ENCODE data around the gene GPX4.

The GPX4 gene

DNA sequence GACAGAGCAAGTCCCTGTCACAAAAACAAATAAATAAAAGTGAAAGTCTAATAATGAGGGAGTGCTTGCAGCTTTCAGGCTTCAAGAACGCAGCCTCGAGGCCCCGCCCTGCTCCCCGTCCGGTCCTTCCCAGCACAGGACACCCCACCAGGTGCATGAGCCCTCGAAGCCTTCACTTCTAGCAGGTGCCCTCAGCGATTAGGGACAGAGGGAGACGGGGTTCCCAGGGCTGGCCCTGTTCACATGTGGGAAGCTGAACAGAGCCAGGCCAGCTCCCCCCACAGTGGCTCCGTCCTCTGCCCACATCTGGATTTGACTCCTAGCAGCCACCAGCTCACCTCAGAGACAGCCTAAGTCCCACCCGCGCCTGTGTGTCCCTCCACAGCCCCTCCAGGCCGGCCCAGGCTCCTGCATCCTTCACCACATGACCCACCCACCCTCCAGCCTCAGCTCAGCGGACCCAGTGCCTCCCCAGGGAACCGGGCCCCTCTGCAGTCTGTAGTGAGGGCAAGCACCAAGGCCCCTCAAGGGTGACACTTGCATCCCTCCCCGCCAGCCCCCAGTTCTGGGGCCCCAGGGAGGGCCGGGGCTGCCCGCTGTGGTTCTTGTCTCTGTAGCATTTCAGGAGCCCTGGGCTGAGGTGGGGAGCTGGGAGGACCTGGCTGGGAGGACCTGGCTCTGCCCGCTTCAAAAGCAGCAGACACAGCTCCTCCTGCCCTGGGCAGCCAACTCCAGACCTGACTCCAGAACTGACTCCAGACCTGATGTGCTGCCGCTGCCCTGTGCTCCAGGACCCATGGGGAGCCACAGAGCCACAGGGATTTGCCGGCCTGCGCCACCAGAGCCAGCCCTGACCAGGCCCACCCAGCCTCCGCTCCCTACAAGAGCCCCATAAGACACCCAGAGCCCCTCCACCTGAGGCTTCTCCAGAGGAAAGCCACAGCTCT, 27.2 kb downstream of the GPX4 start:
- no peak for DNase-seq (ENCODE audit: low read depth in 2 of 2)

DNA sequence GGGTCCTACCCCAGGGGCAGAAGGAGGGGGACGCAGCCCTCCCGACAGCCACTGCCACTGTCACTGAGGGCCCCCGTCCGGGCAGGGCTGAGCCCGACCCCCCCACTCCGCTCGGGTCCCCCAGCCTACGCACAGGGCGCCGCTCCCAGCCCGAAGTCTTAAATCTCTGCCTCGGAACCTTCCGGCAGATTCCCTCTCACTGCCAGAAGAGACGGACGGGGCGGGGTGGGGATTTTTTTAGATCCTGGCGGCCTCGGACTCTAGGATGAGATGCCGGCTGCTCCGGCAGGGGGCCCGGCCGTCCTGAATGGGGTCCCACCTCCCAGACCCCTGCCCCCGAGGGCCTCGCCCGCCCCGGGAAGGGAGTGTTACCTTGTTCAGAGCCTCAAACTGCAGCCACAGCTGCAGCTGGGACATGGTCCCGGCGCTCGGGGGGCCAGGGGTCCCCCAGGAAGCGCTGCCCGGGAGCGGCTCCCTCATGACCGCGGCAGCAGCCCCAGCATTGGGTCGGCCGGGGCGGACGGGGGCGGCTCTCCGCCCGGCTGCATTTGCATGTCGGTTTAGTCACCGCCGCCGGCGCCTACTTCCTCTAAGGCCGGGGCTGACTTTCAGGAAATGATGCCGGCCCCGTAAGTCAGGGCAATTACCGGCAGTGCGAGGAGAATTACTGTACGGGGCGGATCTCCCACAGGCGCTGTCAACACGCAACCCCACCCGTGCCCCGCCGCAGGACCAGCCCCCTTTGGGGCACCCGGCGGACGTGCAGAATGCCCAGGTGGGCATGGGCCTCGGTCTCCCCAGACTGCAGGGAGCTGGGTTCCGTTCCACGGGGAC, 28.1 kb downstream of the GPX4 start:
- DNase-seq (ENCODE audit: low read depth in 2 of 2), result peak; percentile 54 to 60

DNA sequence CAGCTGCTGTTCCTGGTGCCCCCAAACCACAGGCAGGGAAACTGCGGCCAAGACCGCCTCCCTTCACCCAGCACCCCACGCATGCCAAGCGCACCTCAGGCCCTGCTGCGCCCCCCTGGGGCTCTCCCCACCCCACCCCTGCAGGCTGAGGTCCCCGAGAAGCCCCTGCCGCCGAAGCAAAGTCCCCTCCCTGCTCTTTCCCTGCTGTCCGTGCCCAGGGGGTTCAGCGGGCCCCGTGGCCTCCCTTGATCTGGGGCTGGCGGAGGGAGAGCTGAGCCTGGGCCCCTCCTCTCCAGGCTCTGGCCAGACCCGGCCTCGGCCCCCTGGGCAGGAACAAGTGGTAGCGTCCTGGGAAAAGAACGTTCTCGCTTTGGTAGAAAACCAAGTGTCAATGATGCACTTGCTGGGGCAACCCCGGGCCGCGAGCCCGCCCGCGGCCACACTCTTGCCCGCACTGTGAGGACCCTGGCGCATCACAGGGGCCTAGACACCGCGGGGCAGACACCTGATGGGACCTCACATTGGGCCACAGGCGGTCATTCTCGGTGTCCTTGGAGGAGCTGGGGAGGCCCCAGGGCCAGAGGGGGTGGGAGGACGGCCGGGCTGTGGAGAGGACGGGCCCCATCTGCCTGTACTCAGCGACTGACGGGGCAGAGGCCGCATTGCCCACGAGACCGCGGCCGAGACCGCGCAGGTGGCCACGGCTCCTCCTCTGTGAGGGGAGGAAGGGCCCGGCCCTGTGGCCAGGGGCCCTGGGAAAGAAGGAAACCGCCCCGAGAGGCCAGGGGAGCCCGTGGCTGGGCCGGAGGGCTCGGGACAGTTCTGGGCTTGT, 29.0 kb downstream of the GPX4 start:
- no peak for DNase-seq (ENCODE audit: low read depth in 2 of 2)

DNA sequence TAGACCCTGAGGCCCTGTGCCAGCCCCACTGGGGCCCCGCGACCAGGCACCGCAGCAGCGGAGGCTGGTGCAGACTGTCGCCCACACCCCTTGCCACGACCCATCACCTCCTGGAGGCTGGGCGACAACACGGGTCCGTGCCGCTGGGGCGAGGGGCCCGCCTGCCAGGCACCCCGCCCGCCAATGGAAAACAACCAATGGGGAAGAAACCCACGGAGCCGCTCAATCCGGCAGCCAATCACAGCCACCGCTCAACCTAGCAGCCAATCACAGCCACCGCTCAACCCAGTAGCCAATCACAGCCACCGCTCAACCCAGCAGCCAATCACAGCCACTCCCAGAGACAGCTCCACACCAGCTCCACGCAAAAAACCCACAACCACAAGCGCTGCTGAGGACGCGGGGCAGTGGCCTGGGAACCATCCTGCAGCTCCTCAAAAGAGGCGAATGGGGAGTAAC, 29.7 kb downstream of the GPX4 start:
- DNase-seq (ENCODE audit: low read depth in 2 of 2), result no peak

DNA sequence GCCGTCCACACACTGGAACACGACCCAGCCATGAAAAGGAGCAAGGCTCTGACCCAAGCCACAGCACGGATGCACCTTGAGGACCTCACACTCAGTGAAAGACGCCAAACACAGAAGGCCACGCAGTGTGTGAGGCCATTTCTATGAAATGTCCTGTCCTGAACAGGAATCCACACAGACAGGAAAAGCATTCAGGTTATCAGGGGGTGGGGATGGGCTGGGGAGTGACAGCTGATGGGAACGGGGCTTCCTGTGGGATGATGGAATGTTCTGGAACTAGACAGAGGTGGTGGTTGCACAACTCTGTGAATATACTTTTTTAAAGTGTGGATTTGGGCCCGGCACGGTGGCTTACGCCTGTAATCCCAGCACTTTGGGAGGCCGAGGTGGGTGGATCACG, 30.6 kb downstream of the GPX4 start:
- DNase-seq (ENCODE audit: low read depth in 2 of 2), result no peak

DNA sequence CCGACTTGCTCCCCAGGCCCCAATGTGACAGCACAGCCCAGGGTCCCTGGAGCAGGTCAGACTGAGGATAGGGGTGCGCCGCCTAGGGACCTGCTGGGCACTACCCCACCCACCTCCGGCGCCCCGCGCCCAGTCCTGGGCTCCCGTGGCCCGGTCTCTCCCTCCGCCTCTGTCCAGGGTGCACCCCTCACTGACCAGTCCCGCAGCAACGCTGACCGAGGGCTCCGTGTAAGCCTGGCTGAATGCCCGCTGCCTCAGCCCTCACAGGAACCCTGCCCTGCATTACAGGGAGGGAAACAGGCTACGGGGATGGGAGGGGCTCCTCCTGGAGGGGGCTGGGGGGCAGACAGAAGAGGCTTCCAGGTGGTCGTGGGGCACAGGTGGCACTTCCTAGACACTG, 31.7 kb downstream of the GPX4 start:
- DNase-seq (ENCODE audit: low read depth in 2 of 2), result no peak

DNA sequence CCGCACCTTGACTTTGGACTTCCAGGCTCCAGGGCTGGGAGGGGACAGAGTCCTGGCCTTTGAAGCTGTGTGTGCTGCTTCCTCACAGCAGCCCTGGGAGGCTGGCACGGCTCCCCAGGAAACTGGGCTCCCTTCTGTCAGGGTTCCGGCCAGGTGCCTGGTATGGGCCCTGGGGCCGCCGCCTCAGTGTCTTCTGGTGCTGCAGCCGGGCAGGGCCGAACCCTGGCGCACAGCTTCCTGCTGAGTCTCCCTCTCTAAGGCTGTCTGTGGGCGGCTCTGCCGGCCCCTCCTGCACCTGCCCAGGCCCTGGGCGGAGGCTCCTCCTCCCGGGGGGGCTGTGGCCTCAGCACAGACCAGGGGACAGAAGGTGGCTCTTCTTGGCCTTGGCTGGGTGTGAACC, 32.4 kb downstream of the GPX4 start:
- DNase-seq (ENCODE audit: low read depth in 2 of 2), result no peak

DNA sequence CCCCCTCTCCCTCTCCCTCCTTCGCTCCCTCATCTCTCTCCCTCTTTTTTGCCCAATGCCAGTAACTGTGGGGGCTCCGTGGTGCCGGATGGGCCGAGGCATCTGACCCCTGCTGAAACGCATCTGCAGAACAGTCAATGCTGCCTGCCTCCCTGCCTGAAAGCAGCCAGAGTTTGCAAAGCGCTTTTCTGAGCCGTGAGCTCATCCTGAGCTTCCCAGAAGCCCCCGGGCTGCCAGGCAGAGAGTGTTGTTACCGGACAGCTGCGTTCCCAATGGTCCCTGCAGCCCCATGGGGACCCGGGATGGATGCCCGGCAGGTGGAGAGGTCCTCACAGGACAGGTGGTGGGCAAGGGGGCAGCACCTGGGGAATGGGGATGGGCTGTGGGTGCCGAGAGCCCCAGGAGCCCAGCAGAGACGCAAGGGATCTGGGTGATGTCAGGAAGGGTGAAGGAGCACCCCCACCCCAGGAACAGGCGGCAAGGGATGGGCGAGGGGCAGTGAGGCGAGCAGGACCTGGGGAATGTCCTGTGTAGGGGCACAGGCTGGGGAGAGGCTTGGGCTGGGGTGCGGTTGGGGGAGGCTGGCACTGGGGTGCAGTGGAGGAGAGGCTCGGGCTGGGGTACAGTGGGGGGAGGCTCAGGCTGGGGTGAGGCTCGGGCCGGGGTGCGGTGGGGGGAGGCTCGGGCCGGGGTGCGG, 33.0 kb downstream of the GPX4 start:
- no peak for DNase-seq (ENCODE audit: low read depth in 2 of 2)

DNA sequence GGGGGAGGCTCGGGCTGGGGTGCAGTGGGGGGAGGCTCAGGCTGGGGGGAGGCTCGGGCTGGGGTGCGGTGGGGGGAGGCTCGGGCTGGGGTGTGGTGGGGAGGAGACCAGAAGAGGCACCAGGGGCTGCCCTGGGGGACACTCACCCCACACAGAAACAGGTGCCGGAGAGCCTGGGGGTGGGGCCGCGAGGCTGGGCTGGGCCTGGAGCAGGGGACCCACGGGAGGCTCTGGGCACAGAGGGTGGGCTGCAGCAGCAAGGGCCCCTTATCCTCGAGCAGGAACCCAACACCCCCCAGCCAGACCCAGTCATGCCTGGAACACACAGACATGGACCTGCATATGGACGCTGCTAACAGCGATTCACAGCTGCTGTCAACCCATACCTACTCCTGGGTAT, 34.3 kb downstream of the GPX4 start:
- no peak for DNase-seq (ENCODE audit: low read depth in 2 of 2)

DNA sequence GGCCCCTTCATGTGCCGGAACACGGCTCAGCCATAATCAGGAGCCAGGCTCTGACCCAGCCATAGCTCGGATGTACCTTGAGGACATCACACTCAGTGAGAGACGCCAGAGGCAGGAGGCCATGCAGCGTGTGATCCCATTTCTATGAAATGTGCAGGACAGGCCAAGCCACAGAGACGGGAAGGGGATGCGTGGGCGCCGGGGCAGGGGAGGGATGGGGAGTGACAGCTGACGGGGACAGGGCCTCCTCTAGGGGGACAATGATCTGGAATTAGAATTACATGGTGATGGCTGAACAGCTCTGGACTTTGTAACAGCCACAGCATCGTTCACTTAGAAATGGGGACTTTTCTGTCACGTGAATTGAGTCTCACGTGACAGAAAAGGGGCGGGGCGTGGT, 35.3 kb downstream of the GPX4 start:
- no peak for DNase-seq (ENCODE audit: low read depth in 2 of 2)

DNA sequence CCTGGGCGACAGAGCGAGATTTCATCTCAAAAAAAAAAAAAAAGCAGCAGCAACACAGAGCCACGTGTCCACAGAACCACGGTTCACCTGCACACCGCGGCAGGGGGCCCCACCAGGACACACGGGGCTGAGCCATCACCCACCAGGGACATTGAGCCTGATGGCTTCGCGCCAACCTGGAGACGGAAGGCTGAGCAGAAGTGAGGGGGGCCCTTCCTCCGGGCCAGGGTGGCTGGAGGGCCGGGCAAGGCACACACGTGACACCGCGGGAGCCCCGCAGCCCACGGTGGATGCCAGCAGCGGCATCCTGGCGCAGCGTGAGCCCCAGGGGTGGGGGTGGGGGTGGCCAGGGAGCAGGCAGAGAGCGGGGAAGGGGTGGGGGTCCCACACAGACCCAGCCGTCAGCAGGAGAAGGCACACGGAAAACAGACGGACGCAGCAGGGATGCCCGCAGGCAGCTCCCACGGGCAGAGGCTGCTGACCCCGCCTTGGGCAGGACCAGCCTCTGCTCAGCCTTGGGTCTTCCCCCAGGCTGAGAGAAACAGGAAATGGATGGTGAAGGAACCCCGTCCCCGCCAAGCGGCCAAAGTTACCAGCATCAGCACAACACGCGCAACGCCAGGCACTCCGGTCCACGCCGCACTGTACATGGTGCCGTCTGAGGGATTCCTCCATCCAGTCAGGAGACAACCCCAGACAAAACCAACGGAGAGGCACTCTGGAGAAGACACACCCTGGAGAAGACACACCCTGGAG, 36.7 kb downstream of the GPX4 start:
- DNase-seq (ENCODE audit: low read depth in 2 of 2), result no peak

DNA sequence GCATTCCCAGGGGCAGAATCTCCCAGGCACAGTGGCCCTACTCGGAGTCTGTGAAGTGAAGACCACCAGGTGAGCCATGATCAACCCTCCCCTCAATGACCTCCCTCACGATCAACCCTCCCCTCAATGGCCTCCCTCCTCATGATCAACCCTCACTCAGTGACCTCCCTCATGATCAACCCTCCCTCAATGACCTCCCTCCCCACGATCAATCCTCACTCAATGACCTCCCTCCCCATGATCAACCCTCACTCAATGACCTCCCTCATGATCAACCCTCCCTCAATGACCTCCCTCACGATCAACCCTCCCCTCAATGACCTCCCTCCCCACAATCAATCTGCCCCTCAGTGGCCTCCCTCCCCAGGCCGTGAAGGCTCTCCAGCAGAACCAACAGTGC, 38.1 kb downstream of the GPX4 start:
- no peak for DNase-seq (ENCODE audit: low read depth in 2 of 2)

DNA sequence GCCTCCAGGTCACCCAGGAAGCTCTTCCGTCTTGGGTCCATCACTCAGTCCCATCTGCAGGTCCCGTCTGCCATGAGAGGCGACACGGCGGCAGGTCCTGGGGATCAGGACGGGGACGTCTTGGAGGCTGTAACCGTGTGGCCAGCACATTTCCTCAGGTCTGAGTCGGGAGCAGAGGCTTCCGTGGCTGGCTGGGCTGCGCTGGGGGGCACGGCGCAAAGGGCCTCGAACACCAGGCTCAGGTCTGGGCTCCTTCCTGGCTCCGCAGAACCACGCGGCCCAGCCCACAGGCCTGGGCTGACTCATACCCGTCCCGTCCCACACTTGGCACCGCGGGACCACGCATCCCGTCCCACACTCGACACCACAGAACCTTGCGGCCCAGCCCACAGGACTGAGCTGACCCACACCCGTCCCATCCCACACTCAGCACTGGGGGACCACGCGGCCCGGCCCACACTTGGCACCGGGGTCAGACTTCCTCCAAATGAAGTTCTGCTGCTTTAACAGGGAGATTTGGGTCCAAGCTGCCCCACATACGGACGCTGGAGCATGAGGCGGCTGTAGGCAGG, 40.1 kb downstream of the GPX4 start:
- no peak for DNase-seq (ENCODE audit: low read depth in 2 of 2)

DNA sequence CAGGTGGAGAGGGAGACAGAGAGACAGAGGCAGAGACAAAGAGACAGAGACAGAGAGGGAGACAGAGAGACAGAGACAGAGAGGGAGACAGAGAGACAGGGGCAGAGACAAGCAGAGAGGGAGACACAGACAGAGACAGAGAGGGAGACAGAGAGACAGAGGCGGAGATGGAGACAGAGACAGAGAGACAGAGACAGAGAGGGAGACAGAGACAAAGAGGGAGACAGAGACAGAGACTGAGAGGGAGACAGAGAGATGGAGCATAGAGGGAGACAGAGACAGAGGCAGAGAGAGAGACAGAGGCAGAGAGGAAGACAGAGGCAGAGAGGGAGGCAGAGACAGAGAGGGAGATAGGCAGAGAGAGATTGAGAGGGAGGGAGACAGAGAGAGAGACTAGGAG, 40.9 kb downstream of the GPX4 start:
- no peak for DNase-seq (ENCODE audit: low read depth in 2 of 2)

DNA sequence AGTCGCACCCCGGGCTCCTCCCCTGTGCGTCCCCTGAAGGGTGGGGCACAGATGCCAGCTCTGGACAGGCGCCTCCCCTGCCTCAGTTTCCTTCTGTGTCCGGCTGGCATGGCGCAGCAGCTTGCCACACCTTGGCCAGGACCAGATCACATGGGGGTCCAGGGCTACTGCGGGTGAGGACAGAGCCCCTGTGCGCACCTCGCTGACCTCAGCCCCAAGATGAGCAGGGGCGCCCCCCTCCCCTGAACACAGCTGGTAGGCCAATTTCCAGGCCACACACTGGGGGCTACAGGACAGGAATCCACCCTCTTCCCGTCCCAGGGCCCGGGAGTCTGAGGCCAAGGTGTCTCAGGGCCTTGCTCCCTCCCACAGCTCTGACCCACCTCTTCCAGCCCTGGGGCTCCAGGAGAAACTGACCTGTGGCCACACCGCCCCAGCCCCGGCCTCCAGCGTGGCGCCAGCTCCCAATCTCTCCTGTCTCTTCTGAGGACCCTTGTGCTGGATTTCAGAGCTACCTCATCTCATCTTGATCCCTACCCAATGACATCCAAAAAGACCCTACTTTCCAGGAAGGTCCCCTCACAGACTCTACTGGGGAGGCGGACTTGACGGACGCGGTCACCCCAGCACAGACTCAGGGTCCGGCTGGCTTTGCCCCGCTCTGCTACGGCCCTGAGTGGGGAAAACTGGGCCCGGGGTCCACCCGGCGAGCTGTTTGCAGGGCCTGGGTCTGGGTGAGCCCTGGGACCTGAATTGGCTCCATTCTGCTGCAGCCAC, 42.0 kb downstream of the GPX4 start:
- no peak for DNase-seq (ENCODE audit: low read depth in 2 of 2)

DNA sequence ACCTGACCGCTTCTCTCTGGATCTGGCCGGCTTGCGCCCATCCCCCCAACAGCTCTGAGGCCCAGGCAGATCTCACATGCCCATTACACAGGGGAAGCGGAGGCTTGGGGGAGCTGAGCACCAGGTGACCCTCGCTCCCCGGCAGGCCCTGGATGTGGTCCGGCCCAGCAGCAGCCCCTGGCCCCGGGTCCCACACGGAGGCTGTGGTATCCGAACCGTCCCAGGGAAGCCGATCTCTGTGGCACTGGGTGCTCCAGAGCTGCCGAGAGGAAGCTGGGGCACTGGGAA, 42.6 kb downstream of the GPX4 start:
- DNase-seq (ENCODE audit: low read depth in 2 of 2), result no peak

DNA sequence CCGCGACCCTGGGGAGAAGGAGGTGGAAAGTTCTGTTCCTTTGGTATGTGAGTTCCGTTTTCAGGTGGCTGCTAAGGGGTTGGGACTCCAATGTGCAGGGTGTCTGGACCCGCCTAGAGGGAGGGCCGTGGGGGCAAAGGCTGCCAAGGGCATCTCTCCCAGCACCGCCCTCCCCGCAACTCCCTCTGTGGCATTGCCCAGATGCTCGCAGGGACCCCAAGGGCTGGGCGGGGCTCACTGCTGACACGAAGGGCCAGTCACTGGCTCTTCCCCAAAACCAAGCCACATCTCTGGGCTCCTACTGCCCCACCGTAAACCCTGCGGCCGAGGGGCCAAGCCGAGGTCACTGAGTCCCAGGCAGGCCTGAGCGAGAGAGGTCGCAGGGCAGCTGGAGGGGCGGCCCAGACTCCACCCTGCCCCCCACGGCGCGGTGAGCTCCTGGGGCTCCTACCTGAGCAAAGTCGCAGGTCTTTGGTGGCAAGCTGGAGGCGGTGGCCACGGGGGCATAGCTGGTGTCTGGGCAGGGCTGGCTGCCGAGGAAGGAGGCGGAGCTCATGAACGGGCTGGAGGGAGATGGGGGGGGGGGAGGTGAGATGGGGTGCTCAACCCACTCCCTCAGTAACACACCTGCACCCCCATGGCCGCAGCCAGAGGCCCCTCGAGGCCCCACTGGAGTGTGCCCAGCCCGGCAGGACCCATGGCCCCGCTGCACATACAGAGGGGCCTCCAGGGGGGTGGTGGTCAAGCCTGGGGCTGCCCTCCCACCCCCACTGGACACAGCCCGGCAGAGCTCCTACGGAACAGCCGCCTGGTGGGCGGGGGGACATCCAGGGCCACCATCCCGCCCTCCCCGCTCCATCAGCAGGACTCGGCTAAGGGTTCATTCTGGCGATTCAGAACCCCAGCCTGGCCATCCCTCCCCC, 43.3 kb downstream of the GPX4 start:
- no peak for DNase-seq (ENCODE audit: low read depth in 2 of 2)

DNA sequence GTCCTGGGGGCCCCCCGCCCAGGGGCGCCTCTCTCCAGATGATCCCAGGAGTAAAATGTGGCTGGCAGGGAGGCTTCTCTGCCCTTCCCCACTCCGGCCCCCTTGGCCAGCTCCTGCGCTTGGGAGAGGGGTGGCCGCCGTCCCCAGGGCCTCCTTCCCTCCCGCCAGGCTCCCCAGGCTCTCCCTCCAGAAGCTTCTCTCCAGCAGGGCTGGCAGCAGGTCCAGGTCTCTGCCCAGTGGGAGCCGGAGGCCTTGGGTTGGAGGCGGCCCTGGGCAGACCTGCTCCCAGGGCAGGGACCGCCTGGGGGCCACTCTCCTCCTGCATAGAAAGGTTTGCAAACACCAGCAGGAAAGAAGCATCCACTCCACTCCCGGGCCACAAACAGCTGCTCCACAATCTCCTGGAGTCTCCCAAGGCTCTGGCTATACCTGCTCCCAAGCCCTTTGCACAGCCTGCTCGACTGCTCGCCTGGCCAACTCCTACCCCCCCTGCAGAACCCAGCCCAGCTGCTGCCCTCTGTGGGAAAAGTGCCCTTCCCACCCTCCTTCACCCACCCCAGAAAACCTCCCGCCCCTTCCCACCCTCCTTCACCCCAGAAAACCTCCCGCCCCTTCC, 44.2 kb downstream of the GPX4 start:
- DNase-seq (ENCODE audit: low read depth in 2 of 2), result no peak

All from fibroblast of skin of left biceps (primary cell).